Bronchial epithelial cell (primary cell): ENCODE measurements around the gene CEP83. TPM values are rescaled to one million over a fixed set of nuclear protein-coding genes. Genes with fewer than 3 reads are reported as not detected.
"Not testable (repeated sequence)": the region's sequence is repeated elsewhere in the genome, so short reads cannot be mapped to it uniquely, and the experiment has no call there.

Experiments used
- DNase-seq: peaks from one replicate; pipeline ENCODE4 v3.0.0-alpha.2; 2010; ENCODE audit warnings: low read depth
- FAIRE-seq: peaks from 2 replicates; lab custom pipeline; 2011; peaks lifted over from hg19 to GRCh38; lab: Jason Lieb, UNC
- H3K27me3 ChIP-seq: 2 replicates; pipeline ENCODE4 v1.5.1; 2011; ENCODE audit warnings: low read length; ENCODE audit not compliant: control insufficient read depth, insufficient read depth
- H3K36me3 ChIP-seq: 2 replicates; pipeline ENCODE4 v1.5.1; 2011; ENCODE audit warnings: low read length; ENCODE audit not compliant: control insufficient read depth, insufficient read depth
- H3K4me3 ChIP-seq: 2 replicates; pipeline ENCODE4 v1.5.1; 2011; ENCODE audit warnings: mild to moderate bottlenecking, low read depth, low read length, control low read depth
- CTCF ChIP-seq: IDR thresholded peaks from 2 replicates; pipeline ENCODE4 v1.5.1; 2011; ENCODE audit warnings: mild to moderate bottlenecking, moderate library complexity, low read length, control low read depth, inconsistent platforms; ENCODE audit not compliant: insufficient read depth, severe bottlenecking
- total RNA-seq: library from RNA; depleted of rRNA; stranded (reverse); fragments of >200 nt; gene quantifications from 2 replicates; pipeline ENCODE4 v1.2.1, GENCODE V29; 2014

CEP83 gene
- total RNA-seq, 1 donor from 2014 or later: 9.7 TPM

GRCh38 chr12:94405413-94406116 is 54.1 kb downstream of the CEP83 start:
- H3K4me3 ChIP-seq: no peak overlapping the region
- H3K36me3 ChIP-seq: no peaks in the 10 kb centered on the region
- FAIRE-seq (no peak), DNase-seq (no peak)
- no peak for TF ChIP-seq CTCF
- H3K27me3 ChIP-seq: no peaks in the 10 kb centered on the region

GRCh38 chr12:94404854-94405253 is 54.8 kb downstream of the CEP83 start:
- DNase-seq: no peak
- Histone ChIP-seq H3K36me3 (no peaks in the 10 kb centered on the region), H3K4me3 (no peak overlapping the region), H3K27me3 (no peaks in the 10 kb centered on the region)
- TF ChIP-seq CTCF: no peak
- no peak for FAIRE-seq

GRCh38 chr12:94401326-94401725 is 58.3 kb downstream of the CEP83 start:
- Histone ChIP-seq H3K36me3 (no peaks in the 10 kb centered on the region), H3K27me3 (no peaks in the 10 kb centered on the region), H3K4me3 (no peak overlapping the region)
- no peak for FAIRE-seq
- no peak for TF ChIP-seq CTCF
- DNase-seq: no peak

- FAIRE-seq, H3K4me3 ChIP-seq, H3K36me3 ChIP-seq, H3K27me3 ChIP-seq, DNase-seq: not testable (repeated sequence)
Measured at GRCh38 chr12:94398685-94399084, 61.0 kb downstream of the CEP83 start.

GRCh38 chr12:94397401-94397800 is 62.3 kb downstream of the CEP83 start:
- TF ChIP-seq CTCF: no peak
- no peaks in the 10 kb centered on the region for H3K36me3 ChIP-seq
- H3K4me3 ChIP-seq: no peak overlapping the region
- FAIRE-seq: no peak
- no peaks in the 10 kb centered on the region for H3K27me3 ChIP-seq
- DNase-seq: no peak

GRCh38 chr12:94396014-94396413 is 63.7 kb downstream of the CEP83 start:
- not testable (repeated sequence) for H3K36me3 ChIP-seq, H3K27me3 ChIP-seq, H3K4me3 ChIP-seq, FAIRE-seq, DNase-seq

- no peak for TF ChIP-seq CTCF
- H3K27me3 ChIP-seq: no peaks in the 10 kb centered on the region
- peaks cover 2% of the 10 kb centered on the region for H3K36me3 ChIP-seq
- H3K4me3 ChIP-seq: no peak overlapping the region
- FAIRE-seq (no peak), DNase-seq (no peak)
Measured at GRCh38 chr12:94390130-94390485, 69.6 kb downstream of the CEP83 start.

GRCh38 chr12:94389482-94390129 is 70.1 kb downstream of the CEP83 start:
- H3K36me3 ChIP-seq, H3K27me3 ChIP-seq, FAIRE-seq: not testable (repeated sequence)
- DNase-seq: peak; percentile 51
- peak overlapping the region; percentile 14 for H3K4me3 ChIP-seq
